Activated naive CD4-positive, alpha-beta T cell treated with anti-CD3 and anti-CD28 coated beads, Interleukin-2, amount 50 U/mL, for 24 hours (primary cell): ENCODE data around the gene TOLLIP.
"Not testable (repeated sequence)": the region's sequence is repeated elsewhere in the genome, so short reads cannot be mapped to it uniquely, and the experiment has no call there.

Experiments used
- H3K27ac Mint-ChIP-seq: one replicate; pipeline ENCODE4 v1.8.0; 2021; ENCODE audit warnings: mild to moderate bottlenecking, mixed read lengths
- H3K27me3 Mint-ChIP-seq: one replicate; pipeline ENCODE4 v1.8.0; 2021; ENCODE audit warnings: mixed read lengths
- H3K36me3 Mint-ChIP-seq: one replicate; pipeline ENCODE4 v1.8.0; 2021; ENCODE audit warnings: mixed read lengths
- H3K4me1 Mint-ChIP-seq: one replicate; pipeline ENCODE4 v1.8.0; 2021; ENCODE audit warnings: mixed read lengths
- H3K4me3 Mint-ChIP-seq: one replicate; pipeline ENCODE4 v1.8.0; 2021; ENCODE audit warnings: mild to moderate bottlenecking, mixed read lengths
- H3K9me3 Mint-ChIP-seq: one replicate; pipeline ENCODE4 v1.8.0; 2021; ENCODE audit warnings: mixed read lengths

TOLLIP gene

GRCh38 chr11:1309498-1310317 is at the start of gene TOLLIP:
Gene TOLLIP, minus strand, starts transcription at chr11:1309632. Its CDS starts 134 bp downstream, at chr11:1309498.
- peaks cover 12% of the 10 kb centered on the region for H3K9me3 Mint-ChIP-seq
- H3K36me3 Mint-ChIP-seq = peaks cover 5% of the 10 kb centered on the region
- H3K27ac Mint-ChIP-seq = peak within 1 kb of the TSS; percentile 95
- peaks cover 39% of the 10 kb centered on the region for H3K4me1 Mint-ChIP-seq
- H3K4me3 Mint-ChIP-seq = peak within 1 kb of the TSS; percentile 91
- no peaks in the 10 kb centered on the region for H3K27me3 Mint-ChIP-seq

DNA sequence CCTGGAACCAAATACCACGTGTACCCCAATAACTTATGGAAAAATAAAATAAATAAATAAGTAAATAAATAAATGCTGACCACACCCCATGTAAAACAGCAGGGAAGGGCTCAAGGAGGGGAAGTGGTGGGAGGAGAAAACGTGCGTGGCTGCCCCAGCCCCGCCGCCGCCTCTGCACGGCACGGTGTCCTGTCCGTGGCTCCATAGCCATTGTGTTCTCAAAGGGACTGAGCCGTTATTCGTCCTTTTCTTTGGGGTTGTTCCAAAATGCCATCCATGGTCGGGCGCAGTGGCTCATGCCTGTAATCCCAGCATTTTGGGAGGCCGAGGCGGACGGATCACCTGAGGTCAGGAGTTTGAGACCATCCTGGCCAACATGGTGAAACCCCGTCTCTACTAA is 49.5 kb upstream of the TOLLIP start:
- not testable (repeated sequence) for H3K9me3 Mint-ChIP-seq, H3K27ac Mint-ChIP-seq, H3K36me3 Mint-ChIP-seq, H3K4me3 Mint-ChIP-seq, H3K27me3 Mint-ChIP-seq, H3K4me1 Mint-ChIP-seq

DNA sequence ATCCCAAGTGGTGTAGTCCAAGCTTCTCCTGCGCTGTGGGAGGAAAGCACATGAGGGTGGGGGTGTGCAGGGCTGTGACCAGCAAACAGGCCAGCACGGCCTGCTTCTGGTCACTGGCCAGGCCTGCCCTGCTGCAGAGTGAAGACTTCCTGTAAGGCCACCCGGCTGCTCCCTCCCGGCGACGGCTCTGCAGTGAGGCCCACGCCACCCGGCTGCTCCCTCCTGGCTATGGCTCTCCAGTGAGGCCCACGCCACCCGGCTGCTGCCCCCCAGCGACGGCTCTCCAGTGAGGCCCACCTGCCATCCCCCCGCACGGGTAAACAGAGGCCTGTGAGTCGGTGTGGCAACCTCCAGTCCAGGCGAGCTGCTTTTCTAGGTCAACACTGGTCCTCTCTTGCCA is 48.9 kb upstream of the TOLLIP start:
- Mint-ChIP-seq H3K36me3 (no peaks in the 10 kb centered on the region), H3K9me3 (no peaks in the 10 kb centered on the region), H3K4me3 (no peak overlapping the region), H3K27ac (no peak overlapping the region), H3K4me1 (no peaks in the 10 kb centered on the region), H3K27me3 (peaks cover 9% of the 10 kb centered on the region)

- Mint-ChIP-seq H3K36me3 (no peaks in the 10 kb centered on the region), H3K27ac (no peak overlapping the region), H3K27me3 (peaks cover 9% of the 10 kb centered on the region), H3K9me3 (no peaks in the 10 kb centered on the region), H3K4me3 (no peak overlapping the region), H3K4me1 (no peaks in the 10 kb centered on the region)
These were observed 47.1 kb upstream of the TOLLIP start for GRCh38 chr11:1356478-1356960.

GRCh38 chr11:1356007-1356435 is 46.6 kb upstream of the TOLLIP start:
- no peak overlapping the region for H3K27ac Mint-ChIP-seq
- H3K9me3 Mint-ChIP-seq = no peaks in the 10 kb centered on the region
- no peak overlapping the region for H3K4me3 Mint-ChIP-seq
- no peaks in the 10 kb centered on the region for H3K4me1 Mint-ChIP-seq
- no peaks in the 10 kb centered on the region for H3K36me3 Mint-ChIP-seq
- peaks cover 9% of the 10 kb centered on the region for H3K27me3 Mint-ChIP-seq

DNA sequence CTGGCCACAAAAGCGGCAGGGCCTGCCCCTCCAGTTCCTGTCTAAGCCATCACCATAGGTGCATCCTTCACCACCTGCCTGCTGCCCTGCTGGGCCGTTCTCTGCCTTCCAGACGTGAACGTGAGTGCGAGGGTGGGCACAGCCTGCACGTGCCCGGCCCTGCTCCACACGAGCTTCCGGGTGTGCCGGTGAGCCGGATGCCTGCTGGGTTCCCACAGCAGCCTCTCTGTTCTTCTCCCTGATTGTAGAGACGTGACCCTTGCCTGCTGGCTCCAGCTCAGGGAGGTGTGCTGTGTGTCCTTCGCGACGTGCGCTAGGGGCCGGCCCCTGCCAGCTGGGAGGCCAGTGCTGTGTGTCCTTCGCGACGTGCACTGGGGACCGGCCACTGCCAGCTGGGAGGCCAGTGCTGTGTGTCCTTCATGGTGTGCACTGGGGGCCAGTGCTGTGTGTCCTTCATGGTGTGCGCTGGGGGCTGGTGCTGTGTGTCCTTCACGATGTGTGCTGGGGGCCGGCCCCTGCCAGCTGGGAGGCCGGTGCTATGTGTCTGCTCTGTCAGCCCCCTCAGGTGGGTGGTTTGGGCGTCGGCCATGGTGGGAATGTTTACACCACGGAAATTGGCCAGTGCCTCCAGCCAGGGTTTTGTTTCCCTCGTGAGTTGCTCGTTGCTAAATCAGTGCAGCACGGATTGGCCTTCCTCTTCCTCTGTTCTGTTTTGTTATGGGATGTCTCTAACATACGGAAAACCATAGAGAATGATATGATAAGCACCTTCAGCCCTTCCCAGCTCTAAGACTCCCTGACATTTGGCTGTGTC is 44.9 kb upstream of the TOLLIP start:
- Mint-ChIP-seq H3K4me1 (no peaks in the 10 kb centered on the region), H3K27ac (no peak overlapping the region), H3K9me3 (no peaks in the 10 kb centered on the region), H3K36me3 (no peaks in the 10 kb centered on the region), H3K4me3 (no peak overlapping the region), H3K27me3 (peaks cover 9% of the 10 kb centered on the region)

- H3K9me3 Mint-ChIP-seq = no peaks in the 10 kb centered on the region
- no peaks in the 10 kb centered on the region for H3K4me1 Mint-ChIP-seq
- H3K27ac Mint-ChIP-seq = no peak overlapping the region
- peaks cover 9% of the 10 kb centered on the region for H3K27me3 Mint-ChIP-seq
- no peak overlapping the region for H3K4me3 Mint-ChIP-seq
- H3K36me3 Mint-ChIP-seq = no peaks in the 10 kb centered on the region
These were observed 44.1 kb upstream of the TOLLIP start for GRCh38 chr11:1353383-1354124.

DNA sequence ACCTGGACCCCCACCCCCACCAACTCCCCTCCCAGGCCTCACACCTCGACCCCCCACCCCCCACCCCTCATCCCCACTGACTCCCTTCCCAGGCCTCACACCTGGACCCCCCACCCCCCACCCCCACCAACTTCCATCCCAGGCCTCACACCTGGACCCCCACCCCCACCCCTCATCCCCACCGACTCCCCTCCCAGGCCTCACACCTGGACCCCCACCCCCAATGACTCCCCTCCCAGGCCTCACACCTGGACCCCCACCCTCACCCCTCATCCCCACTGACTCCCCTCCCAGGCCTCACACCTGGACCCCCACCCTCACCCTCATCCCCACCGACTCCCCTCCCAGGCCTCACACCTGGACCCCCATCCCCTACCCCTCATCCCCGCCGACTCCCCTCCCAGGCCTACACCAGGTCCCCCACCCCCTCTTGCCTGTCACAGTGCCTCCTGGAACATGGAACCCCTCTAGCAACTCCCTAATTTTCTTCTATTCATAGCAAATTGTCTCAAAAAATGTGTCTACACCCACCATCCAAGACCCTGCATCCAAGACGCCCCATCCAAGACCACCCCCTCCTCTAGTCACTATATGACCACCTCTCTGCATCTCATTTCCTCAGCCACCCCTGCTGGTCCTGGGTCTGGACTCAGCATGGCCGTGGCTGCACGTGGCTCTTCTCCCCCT is 43.4 kb upstream of the TOLLIP start:
- H3K36me3 Mint-ChIP-seq = no peaks in the 10 kb centered on the region
- peaks cover 9% of the 10 kb centered on the region for H3K27me3 Mint-ChIP-seq
- no peak overlapping the region for H3K4me3 Mint-ChIP-seq
- no peaks in the 10 kb centered on the region for H3K4me1 Mint-ChIP-seq
- H3K27ac Mint-ChIP-seq = no peak overlapping the region
- H3K9me3 Mint-ChIP-seq = no peaks in the 10 kb centered on the region

DNA sequence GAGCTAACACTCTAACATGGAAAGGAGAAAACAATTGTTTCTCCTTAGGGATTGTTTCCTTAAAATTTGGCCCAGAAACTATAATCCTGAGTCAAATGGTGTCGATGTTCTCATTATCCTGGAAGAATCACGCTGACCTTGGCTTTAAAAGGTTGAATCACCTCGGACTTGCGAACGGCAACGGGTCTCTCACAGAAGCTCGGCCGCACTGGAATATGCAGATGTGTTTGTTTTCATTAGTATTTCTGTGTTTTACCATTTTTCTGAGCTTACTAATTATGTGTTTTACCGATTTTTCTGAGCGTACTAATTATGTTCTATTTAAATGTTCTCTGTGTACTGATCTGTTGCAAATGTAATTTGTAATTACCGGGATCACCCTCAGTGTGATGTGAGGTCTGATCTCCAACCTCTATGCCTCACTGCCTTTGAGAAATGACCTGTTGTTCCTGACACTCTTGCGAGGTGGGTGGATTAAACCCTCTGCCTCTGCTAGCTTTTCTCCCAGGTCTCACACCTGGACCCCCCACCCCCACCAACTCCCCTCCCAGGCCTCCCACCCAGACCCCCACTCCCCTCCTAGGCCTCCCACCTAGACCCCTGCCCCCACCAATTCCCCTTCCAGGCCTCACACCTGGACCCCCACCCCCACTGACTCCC is 42.0 kb upstream of the TOLLIP start:
- peaks cover 5% of the 10 kb centered on the region for H3K27me3 Mint-ChIP-seq
- no peak overlapping the region for H3K27ac Mint-ChIP-seq
- no peaks in the 10 kb centered on the region for H3K36me3 Mint-ChIP-seq
- no peak overlapping the region for H3K4me3 Mint-ChIP-seq
- no peaks in the 10 kb centered on the region for H3K4me1 Mint-ChIP-seq
- H3K9me3 Mint-ChIP-seq = no peaks in the 10 kb centered on the region

DNA sequence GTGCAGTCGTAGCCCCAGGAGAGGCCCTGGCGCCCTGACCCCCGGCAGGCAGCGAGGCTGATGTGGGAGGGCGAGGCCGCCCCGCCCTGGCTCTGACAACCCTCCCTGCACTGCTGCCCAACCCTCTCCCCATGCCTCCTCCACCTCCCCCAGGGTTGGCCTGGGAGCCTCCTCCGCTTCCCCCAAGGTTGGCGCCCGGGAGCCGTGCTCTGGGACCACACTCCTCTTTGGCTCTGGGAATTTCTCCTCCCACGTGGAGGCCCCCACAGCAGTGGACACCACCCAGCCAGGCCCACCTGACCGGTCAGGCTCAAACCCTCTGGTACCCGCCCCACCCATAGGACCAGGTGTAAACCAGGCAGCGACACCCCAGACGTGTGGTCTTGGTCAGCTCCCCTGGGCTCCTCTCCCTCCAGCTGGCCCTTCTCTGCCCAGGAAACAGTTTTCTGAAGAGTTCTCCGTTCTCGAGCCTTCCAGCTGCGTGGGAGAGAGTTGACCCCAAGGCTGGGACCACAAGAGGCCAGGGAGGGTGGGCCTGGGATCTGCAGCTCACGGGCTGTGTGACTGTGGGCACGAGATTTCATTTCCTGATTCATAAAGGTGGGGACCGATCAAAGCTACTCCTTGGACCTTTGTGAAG is 40.8 kb upstream of the TOLLIP start:
- no peaks in the 10 kb centered on the region for H3K4me1 Mint-ChIP-seq
- no peaks in the 10 kb centered on the region for H3K9me3 Mint-ChIP-seq
- no peak overlapping the region for H3K27ac Mint-ChIP-seq
- H3K27me3 Mint-ChIP-seq = no peaks in the 10 kb centered on the region
- H3K36me3 Mint-ChIP-seq = no peaks in the 10 kb centered on the region
- H3K4me3 Mint-ChIP-seq = no peak overlapping the region

DNA sequence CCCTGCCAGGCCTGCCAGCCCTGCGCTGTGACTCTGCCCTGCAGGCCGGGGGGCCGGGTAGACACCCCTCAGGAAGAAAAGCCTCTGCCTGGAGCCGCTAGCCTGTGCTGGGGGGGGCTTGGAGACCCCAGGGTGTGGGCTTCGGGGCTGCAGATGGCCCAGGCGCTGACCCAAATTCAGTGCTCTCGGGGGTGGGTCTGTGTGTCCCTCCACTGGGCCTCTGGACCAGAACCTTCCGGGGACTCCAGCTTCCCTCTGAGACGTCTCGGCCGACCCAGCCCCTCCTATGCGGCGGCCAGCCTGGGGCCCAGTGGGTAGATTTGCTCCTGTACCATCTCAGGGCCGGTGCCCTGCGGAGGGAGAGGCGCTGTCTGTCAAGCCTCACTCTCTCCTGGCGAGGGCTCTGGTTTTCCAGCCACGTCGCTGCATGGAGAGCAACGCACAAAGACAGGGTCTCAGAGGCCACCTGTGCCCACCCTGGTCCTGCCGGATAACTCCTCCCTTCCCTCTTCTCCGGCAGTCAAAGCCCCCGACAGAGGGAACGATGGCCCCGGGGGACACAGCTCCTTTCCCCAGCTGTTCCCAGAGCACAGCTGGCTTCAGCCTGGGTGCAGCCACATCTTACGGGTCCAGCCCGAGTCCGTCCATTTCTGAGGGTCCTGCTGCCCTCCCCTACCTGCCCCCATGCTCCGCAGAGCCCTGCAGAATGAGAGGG is 40.1 kb upstream of the TOLLIP start:
- H3K36me3 Mint-ChIP-seq = no peaks in the 10 kb centered on the region
- no peaks in the 10 kb centered on the region for H3K4me1 Mint-ChIP-seq
- H3K9me3 Mint-ChIP-seq = no peaks in the 10 kb centered on the region
- H3K27me3 Mint-ChIP-seq = no peaks in the 10 kb centered on the region
- H3K27ac Mint-ChIP-seq = no peak overlapping the region
- no peak overlapping the region for H3K4me3 Mint-ChIP-seq

GRCh38 chr11:1348796-1349326 is 39.4 kb upstream of the TOLLIP start:
- no peaks in the 10 kb centered on the region for H3K27me3 Mint-ChIP-seq
- no peaks in the 10 kb centered on the region for H3K9me3 Mint-ChIP-seq
- no peak overlapping the region for H3K4me3 Mint-ChIP-seq
- H3K4me1 Mint-ChIP-seq = no peaks in the 10 kb centered on the region
- no peak overlapping the region for H3K27ac Mint-ChIP-seq
- no peaks in the 10 kb centered on the region for H3K36me3 Mint-ChIP-seq

DNA sequence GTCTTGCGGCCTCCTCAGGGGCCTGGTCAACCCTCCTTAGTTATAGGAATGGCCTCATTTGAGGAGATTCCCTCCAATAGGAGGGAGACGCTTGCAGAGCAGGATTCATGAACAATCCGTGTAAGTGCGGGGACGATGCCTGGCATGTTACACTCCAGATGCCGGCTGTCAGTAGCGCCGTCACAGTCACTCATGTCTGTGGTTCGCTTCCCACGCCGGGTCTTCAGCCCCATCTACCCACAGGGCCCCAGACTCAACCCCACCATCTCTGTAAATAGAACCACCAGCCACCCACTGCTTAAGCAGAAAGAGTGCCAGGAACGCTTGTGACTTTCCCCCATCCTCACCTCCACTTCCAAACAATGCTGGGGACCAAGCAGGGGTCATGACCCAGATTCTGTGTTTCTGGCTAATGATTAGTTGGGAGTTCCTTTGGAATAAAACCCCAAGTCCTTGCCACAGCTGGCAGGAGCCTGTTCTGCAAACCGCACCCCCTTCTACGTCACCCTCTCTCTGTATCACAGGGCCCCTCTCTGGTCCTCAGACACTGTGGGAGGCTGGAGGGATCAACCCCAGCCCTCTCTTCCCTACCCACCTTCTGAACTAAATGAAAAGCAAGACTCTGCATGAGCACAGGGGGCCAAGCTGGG is 38.8 kb upstream of the TOLLIP start:
- Mint-ChIP-seq H3K4me3 (no peak overlapping the region), H3K27ac (peak overlapping the region; percentile 35), H3K9me3 (no peaks in the 10 kb centered on the region)

More for the DNA sequence above, 38.8 kb upstream of the TOLLIP start:
- Mint-ChIP-seq H3K36me3 (no peaks in the 10 kb centered on the region), H3K27me3 (no peaks in the 10 kb centered on the region), H3K4me1 (no peaks in the 10 kb centered on the region)
